Endothelial cell of umbilical vein (primary cell): ENCODE measurements around the gene PPFIBP2. TPM values are rescaled to one million over a fixed set of nuclear protein-coding genes. Genes with fewer than 3 reads are reported as not detected.

Source experiments
- BruUV-seq: library from RNA; stranded (reverse); fragments of 400-500 nt; replicated peaks from 2 replicates; lab custom pipeline; 2021; lab: Mats Ljungman, UMichigan
- CTCF ChIA-PET: fragments of 300-600, 350-600 bp; sonication (Branson Sonifier 250); formaldehyde crosslinking; loops from one replicate; lab custom pipeline; 2021; ENCODE audit warnings: antibody characterized with exemption, inconsistent platforms; lab: Charles Lee
- POLR2A ChIA-PET: fragments of 300-600, 350-600 bp; sonication (Branson Sonifier 250); formaldehyde crosslinking; loops from one replicate; lab custom pipeline; 2021; ENCODE audit warnings: antibody characterized with exemption, inconsistent platforms; lab: Charles Lee
- DNase-seq: peaks from one replicate; pipeline ENCODE4 v3.0.0-alpha.2; 2011; ENCODE audit warnings: low read depth, low spot score
- FAIRE-seq: peaks from 2 replicates; lab custom pipeline; 2011; peaks lifted over from hg19 to GRCh38; lab: Jason Lieb, UNC
- H2AFZ ChIP-seq: 2 replicates; pipeline ENCODE4 v1.6.0; 2012; ENCODE audit warnings: low read depth, low read length, control low read depth, inconsistent platforms
- H3K27ac ChIP-seq: 2 replicates; pipeline ENCODE4 v1.5.1; 2011; ENCODE audit warnings: low read depth, mild to moderate bottlenecking, control low read depth, low read length, moderate library complexity; ENCODE audit not compliant: insufficient read depth
- H3K27me3 ChIP-seq, 2 experiments: 2 replicates each; pipeline versions ENCODE4 v1.6.0 to v1.6.1; 2011; ENCODE audit warnings: low read length in 2 of 2, mixed read lengths in 1 of 2; ENCODE audit not compliant: control insufficient read depth in 2 of 2, insufficient read depth in 2 of 2
- H3K36me3 ChIP-seq, 2 experiments: 2 replicates in 1 of 2; 3 replicates in 1 of 2; pipeline ENCODE4 v1.5.1; 2011; ENCODE audit warnings: low read length in 2 of 2, mild to moderate bottlenecking in 1 of 2, moderate library complexity in 1 of 2; ENCODE audit not compliant: control insufficient read depth in 2 of 2, insufficient read depth in 2 of 2; ENCODE audit errors: extremely low read depth in 1 of 2
- H3K4me1 ChIP-seq: 3 replicates; pipeline ENCODE4 v1.5.1; 2011; ENCODE audit warnings: mild to moderate bottlenecking, low read length; ENCODE audit not compliant: control insufficient read depth, insufficient read depth; ENCODE audit errors: extremely low read depth
- H3K4me2 ChIP-seq: 2 replicates; pipeline ENCODE4 v1.6.1; 2011; ENCODE audit warnings: low read length, control low read depth, mixed read lengths; ENCODE audit not compliant: insufficient read depth
- H3K4me3 ChIP-seq, 3 experiments: fragments of 200-600 bp in 1 of 3; sonication (generic), shearing (Covaris generic) in 1 of 3; replicated peaks in 1 of 3; 2 replicates each; pipeline ENCODE4 v1.5.1; 2011 to 2016; ENCODE audit warnings: control low read depth in 3 of 3, low read length in 3 of 3, mild to moderate bottlenecking in 2 of 3, inconsistent platforms in 1 of 3, low read depth in 1 of 3, moderate library complexity in 1 of 3; ENCODE audit not compliant: insufficient read depth in 1 of 3
- H3K79me2 ChIP-seq: 2 replicates; pipeline ENCODE4 v1.6.0; 2012; ENCODE audit warnings: low read length, inconsistent platforms; ENCODE audit not compliant: control insufficient read depth, insufficient read depth
- H3K9ac ChIP-seq: replicated peaks from 2 replicates; pipeline ENCODE3; 2011; ENCODE audit warnings: low read length, control low read depth; ENCODE audit not compliant: insufficient read depth; ENCODE audit errors: extremely low read depth
- H3K9me1 ChIP-seq: replicated peaks from 3 replicates; pipeline ENCODE4 v1.6.0; 2011; ENCODE audit warnings: mild to moderate bottlenecking, low read length; ENCODE audit not compliant: control insufficient read depth, insufficient read depth; ENCODE audit errors: extremely low read depth
- H3K9me3 ChIP-seq: replicated peaks from 2 replicates; pipeline ENCODE4 v1.5.1; 2012; ENCODE audit warnings: low read length, inconsistent platforms; ENCODE audit not compliant: control insufficient read depth, insufficient read depth
- H4K20me1 ChIP-seq: replicated peaks from 2 replicates; pipeline ENCODE3; 2011; ENCODE audit warnings: mild to moderate bottlenecking, low read length; ENCODE audit not compliant: control insufficient read depth, insufficient read depth; ENCODE audit errors: extremely low read depth
- EZH2 ChIP-seq: IDR thresholded peaks from 2 replicates; pipeline ENCODE4 v1.6.1; 2012; ENCODE audit warnings: borderline replicate concordance, low read depth, mild to moderate bottlenecking, moderate library complexity, low read length, inconsistent platforms; ENCODE audit not compliant: severe bottlenecking
- FOS ChIP-seq: IDR thresholded peaks from 2 replicates; pipeline ENCODE4 v1.6.1; 2011; ENCODE audit warnings: mild to moderate bottlenecking, low read length, moderate library complexity, borderline replicate concordance; ENCODE audit not compliant: insufficient read depth
- GATA2 ChIP-seq: IDR thresholded peaks from 2 replicates; pipeline ENCODE4 v1.7.0; 2011; ENCODE audit warnings: low read depth, mild to moderate bottlenecking, moderate library complexity, mixed read lengths, low read length; ENCODE audit not compliant: insufficient read length, insufficient read depth
- JUN ChIP-seq: IDR thresholded peaks from 2 replicates; pipeline ENCODE4 v1.6.1; 2011; ENCODE audit warnings: borderline replicate concordance, low read depth; ENCODE audit not compliant: insufficient read length, insufficient read depth
- MYC ChIP-seq: IDR thresholded peaks from one replicate; pipeline ENCODE4 v1.6.1; 2011; ENCODE audit warnings: mild to moderate bottlenecking, low read depth, low read length
- POLR2A ChIP-seq: IDR thresholded peaks from 2 replicates; pipeline ENCODE4 v1.6.1; 2012; ENCODE audit warnings: low read depth, mild to moderate bottlenecking, control low read depth, low read length
- POLR2AphosphoS5 ChIP-seq: IDR thresholded peaks from 2 replicates; pipeline ENCODE4 v1.6.1; 2012; ENCODE audit warnings: low read depth, mild to moderate bottlenecking, control low read depth, low read length, moderate library complexity; ENCODE audit not compliant: insufficient read depth
- dilution Hi-C: fragments of 300-500 bp; cut with MboI; formaldehyde crosslinking; loops from one replicate; pipeline ENCODE4 v1.15.0; 2019; ENCODE audit warnings: low sequenced_read_pairs; ENCODE audit not compliant: extremely low pct_ligation_motif_present
- intact Hi-C: fragments of 100-400 bp; cut with micrococcal nuclease; formaldehyde crosslinking; loops from one replicate; pipeline ENCODE4 v1.10.0; 2022
- polyA plus RNA-seq, 4 experiments: library from polyadenylated mRNA; depleted of rRNA in 3 of 4; stranded (reverse) in 3 of 4; unstranded in 1 of 4; fragments of >200 nt; gene quantifications; 2 replicates each; pipeline versions ENCODE4 v1.2.1 to v1.2.3, GENCODE V29; 2011 to 2012; ENCODE audit warnings: missing spikeins in 1 of 4
- total RNA-seq: library from RNA; stranded (reverse); gene quantifications from 2 replicates; pipeline ENCODE4 v1.2.3, GENCODE V29; 2021
- TF ChIP-seq, protein P1 (sequence below), 2 donors: IDR thresholded peaks; 1 replicate in 1 of 2; 2 replicates in 1 of 2; pipeline ENCODE4 v1.5.1; 2011; ENCODE audit warnings: low read length in 2 of 2, mild to moderate bottlenecking in 2 of 2, moderate library complexity in 2 of 2, control low read depth in 1 of 2, inconsistent platforms in 1 of 2, low read depth in 1 of 2; ENCODE audit not compliant: insufficient read depth in 1 of 2; ENCODE audit errors: extremely low read depth in 1 of 2
- TF ChIP-seq, protein P2 (sequence below): IDR thresholded peaks from 2 replicates; pipeline ENCODE4 v1.6.1; 2011; ENCODE audit not compliant: insufficient read depth, insufficient read length

PPFIBP2 gene
- total and polyA plus RNA-seq, 2 donors (not counting 3 experiments of a cell fraction or from before 2014, with no cell fraction given) = 1.3 to 4.0 TPM

DNA sequence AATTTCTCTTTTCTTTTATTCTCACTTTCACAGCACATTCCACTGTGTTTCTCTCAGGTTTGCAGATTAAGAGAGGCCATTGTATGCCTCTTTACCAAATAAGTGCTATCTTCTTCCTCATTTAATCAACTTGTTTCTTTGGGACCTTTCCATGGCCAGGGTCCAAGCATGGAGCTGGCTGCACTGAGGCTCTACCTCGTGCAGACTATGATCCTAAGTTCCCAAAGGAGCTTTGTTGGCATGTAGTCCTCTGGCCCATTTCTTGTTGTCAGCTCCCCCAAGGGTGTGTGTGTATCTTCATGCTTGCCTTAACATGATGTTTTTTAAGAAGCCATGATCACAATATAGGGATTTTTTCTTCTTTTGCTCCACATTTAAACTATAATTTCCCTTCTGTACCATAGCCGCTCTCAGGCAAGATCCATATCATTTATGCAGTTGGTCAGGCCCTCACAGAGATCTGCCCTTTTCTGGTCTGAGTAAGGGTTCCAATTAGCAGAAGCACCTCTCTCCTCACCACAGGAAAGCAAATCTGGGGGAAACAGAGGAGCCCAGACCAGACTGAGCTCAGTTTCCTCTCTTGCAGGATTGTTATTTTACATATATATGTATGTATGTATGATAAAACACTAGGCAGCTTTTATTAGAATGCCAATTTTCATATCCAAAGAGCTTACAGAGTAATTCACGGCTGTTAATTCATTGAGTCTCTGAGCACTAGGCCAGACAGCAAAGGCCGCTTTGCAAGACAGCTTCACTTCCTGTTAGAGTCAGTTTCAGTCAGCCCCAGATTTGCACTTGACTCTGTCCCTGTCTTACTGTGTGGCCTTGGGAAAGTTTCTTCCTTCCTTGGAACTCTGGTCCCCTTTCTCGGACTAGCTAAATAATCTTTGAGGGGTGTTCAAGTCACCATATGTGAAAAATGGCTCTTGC lies 125.2 kb downstream of the PPFIBP2 start:
- H3K4me1 ChIP-seq = peaks cover 10% of the 10 kb centered on the region
- FAIRE-seq = no peak

DNA sequence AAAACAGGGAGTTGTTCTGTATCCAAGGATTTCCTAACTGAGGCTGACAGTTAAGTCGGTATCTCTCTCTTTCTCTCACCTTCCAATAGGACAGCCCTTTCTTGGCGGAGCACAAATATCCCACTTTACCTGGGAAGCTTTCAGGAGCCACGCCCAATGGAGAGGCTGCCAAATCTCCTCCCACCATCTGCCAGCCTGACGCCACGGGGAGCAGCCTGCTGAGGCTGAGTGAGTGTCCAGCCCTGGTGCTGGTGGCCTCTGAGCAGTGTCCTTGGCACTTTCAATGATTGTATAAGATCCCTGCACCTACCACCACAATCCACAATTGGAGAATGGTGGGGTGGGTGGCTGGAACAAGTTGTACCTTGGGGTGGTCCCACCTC lies 125.8 kb downstream of the PPFIBP2 start:
- Histone ChIP-seq H3K36me3 (no peaks in the 10 kb centered on the region), H4K20me1 (no peaks in the 10 kb centered on the region), H3K27me3 (no peaks in the 10 kb centered on the region), H3K9me3 (no peaks in the 10 kb centered on the region), H3K9me1 (no peaks in the 10 kb centered on the region), H3K4me1 (peaks cover 10% of the 10 kb centered on the region), H2AFZ (no peak overlapping the region), H3K79me2 (no peaks in the 10 kb centered on the region), H3K27ac (no peak overlapping the region), H3K9ac (no peak overlapping the region), H3K4me3 (no peak overlapping the region), H3K4me2 (no peak overlapping the region)
- BruUV-seq = no TSS peak
- TF ChIP-seq, protein P1, sequence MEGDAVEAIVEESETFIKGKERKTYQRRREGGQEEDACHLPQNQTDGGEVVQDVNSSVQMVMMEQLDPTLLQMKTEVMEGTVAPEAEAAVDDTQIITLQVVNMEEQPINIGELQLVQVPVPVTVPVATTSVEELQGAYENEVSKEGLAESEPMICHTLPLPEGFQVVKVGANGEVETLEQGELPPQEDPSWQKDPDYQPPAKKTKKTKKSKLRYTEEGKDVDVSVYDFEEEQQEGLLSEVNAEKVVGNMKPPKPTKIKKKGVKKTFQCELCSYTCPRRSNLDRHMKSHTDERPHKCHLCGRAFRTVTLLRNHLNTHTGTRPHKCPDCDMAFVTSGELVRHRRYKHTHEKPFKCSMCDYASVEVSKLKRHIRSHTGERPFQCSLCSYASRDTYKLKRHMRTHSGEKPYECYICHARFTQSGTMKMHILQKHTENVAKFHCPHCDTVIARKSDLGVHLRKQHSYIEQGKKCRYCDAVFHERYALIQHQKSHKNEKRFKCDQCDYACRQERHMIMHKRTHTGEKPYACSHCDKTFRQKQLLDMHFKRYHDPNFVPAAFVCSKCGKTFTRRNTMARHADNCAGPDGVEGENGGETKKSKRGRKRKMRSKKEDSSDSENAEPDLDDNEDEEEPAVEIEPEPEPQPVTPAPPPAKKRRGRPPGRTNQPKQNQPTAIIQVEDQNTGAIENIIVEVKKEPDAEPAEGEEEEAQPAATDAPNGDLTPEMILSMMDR (IDR thresholded peaks at IDR 0.05; ENCODE audit: extremely low read depth in 1 of 2, insufficient read depth in 1 of 2, low read depth in 1 of 2, low read length in 2 of 2) = no peak
- no peak for TF ChIP-seq MYC
- TF ChIP-seq GATA2 = no peak
- TF ChIP-seq, protein P2, sequence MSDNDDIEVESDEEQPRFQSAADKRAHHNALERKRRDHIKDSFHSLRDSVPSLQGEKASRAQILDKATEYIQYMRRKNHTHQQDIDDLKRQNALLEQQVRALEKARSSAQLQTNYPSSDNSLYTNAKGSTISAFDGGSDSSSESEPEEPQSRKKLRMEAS = no peak
- TF ChIP-seq POLR2A = no peak
- TF ChIP-seq FOS = no peak
- no peak for TF ChIP-seq POLR2AphosphoS5
- no peak for TF ChIP-seq EZH2
- no peak for TF ChIP-seq JUN
- dilution Hi-C loops (no loop called here), intact Hi-C loops (no loop called here)
- FAIRE-seq (no peak), DNase-seq (no peak)
- CTCF ChIA-PET = interaction anchor here (1.0 to 1.4 kb wide), 3 partner anchors 10 to 68 kb away, joined by 4 to 7 read pairs (median 4); no protein-coding TSS in a partner anchor
- POLR2A ChIA-PET = no interaction called here

More for the DNA sequence above, 125.2 kb downstream of the PPFIBP2 start:
- Histone ChIP-seq H3K4me3 (no peak overlapping the region), H3K79me2 (no peaks in the 10 kb centered on the region), H3K27me3 (no peaks in the 10 kb centered on the region), H3K9ac (no peak overlapping the region), H4K20me1 (no peaks in the 10 kb centered on the region), H3K9me3 (no peaks in the 10 kb centered on the region), H2AFZ (no peak overlapping the region), H3K4me2 (no peak overlapping the region), H3K9me1 (no peaks in the 10 kb centered on the region), H3K36me3 (no peaks in the 10 kb centered on the region), H3K27ac (no peak overlapping the region)
- no peak for DNase-seq
- TF ChIP-seq FOS = no peak
- TF ChIP-seq EZH2 = no peak
- TF ChIP-seq POLR2A = no peak
- TF ChIP-seq GATA2 = no peak
- no peak for TF ChIP-seq POLR2AphosphoS5
- POLR2A ChIA-PET = no interaction called here
- intact Hi-C loops (no loop called here), dilution Hi-C loops (no loop called here)
- no TSS peak for BruUV-seq
- CTCF ChIA-PET = interaction anchor here (1.0 to 3.4 kb wide), 6 partner anchors 9 to 68 kb away, joined by 4 to 22 read pairs (median 7); no protein-coding TSS in a partner anchor
